T-helper 22 cell (primary cell): ENCODE results near the gene CYP2C9.

Experiments
- DNase-seq: peaks from one replicate; pipeline ENCODE4 v3.0.0-alpha.2; 2020; ENCODE audit warnings: low read depth

CYP2C9 gene

DNA sequence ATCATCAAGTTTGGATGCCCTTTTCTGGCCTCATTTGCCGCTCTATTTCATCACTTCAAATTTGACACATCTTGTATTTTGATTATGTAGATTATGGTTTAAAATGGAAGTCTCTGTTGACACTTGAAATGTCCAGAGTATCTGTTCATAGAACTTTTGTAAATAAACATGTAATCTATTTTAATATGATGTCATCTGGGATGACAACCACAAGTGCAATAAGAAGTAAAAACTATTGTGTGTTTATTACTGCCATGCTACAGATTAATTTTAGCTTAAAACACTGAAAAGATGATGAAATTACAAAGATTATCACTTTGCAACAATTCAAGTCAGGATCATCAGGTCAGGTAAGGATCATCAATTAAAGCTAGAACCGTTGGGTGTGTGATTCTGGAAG lies 100.8 kb downstream of the CYP2C9 start:
- no peak for DNase-seq
